Measurements from ENCODE around the gene ARHGAP45. TPM values are rescaled to one million over a fixed set of nuclear protein-coding genes. Genes with fewer than 3 reads are reported as not detected.
A peak's percentile ranks its signal among the peaks of the same experiment; 100 is the strongest.

Gene ARHGAP45
- total and polyA plus RNA-seq, 9 of the 15 experiments (the other 6 are each of a cell fraction or from before 2014, with no cell fraction given): 0.08 to 22.1 (median 4.2) TPM

- in situ Hi-C loops (cut with MboI): no loop called here
- ChIA-PET POLR2A (interaction anchor here (1.0 to 5.3 kb wide), 6 partner anchors 9 to 353 kb away, joined by 3 to 45 read pairs (median 6); partner anchors contain the start of genes GPX4 and POLR2E), CTCF (ENCODE audit: low intra/inter-chr PET ratio) (no interaction called here)
- Histone ChIP-seq H2AFZ (ENCODE audit: low read depth, low read length) (no peak overlapping the region), H3K4me2 (ENCODE audit: insufficient read depth, low read length) (no peak overlapping the region), H3K27ac (ENCODE audit: extremely low read depth, low read depth, low read length) (no peak overlapping the region), H3K79me2 (ENCODE audit: control insufficient read depth, insufficient read depth, low read length) (no peaks in the 10 kb centered on the region), H3K9me1 (ENCODE audit: control insufficient read depth, insufficient read depth, low read length) (peaks cover 3% of the 10 kb centered on the region), H3K4me1 (replicated peaks in 1 of 2; ENCODE audit: control insufficient read depth in 2 of 2, insufficient read depth in 2 of 2, low read length in 2 of 2) (peaks cover 6 to 83% of the 10 kb centered on the region in 2 experiments), H3K9ac (ENCODE audit: insufficient read depth in 1 of 2, low read depth in 2 of 2, low read length in 2 of 2) (no peak overlapping the region), H3K9me3 (replicated peaks; ENCODE audit: control insufficient read depth, insufficient read depth, low read depth, low read length) (no peaks in the 10 kb centered on the region), H3K27me3 (ENCODE audit: control insufficient read depth in 2 of 2, insufficient read depth in 2 of 2, low read length in 2 of 2) (no peaks in the 10 kb centered on the region), H3K36me3 (ENCODE audit: control insufficient read depth, insufficient read depth, low read length) (peaks cover 51% of the 10 kb centered on the region; the same call in 2 of the 3 replicates), H4K20me1 (replicated peaks; ENCODE audit: control insufficient read depth, insufficient read depth, low read length) (no peaks in the 10 kb centered on the region), H3K4me3 (no peak overlapping the region)
- WGBS (ENCODE audit: insufficient coverage, low coverage, missing lambda C conversion rate): 90% methylated on average over 42 of the region's 43 CpGs
- ATAC-seq: no peak
- no peak for FAIRE-seq
- no TSS peak for BruUV-seq (replicated peaks)
- no peak for DNase-seq (ENCODE audit: extremely low read depth in 1 of 4, low spot score in 3 of 4)
- intact Hi-C loops (cut with micrococcal nuclease): loop anchor here (5.0 kb wide), 1 partner anchor 42 kb away; the partner anchor contains the start of gene ABCA7
- TF ChIP-seq TFAP4 (CRISPR knock-in tag; IDR thresholded peaks at IDR 0.05; ENCODE audit: borderline replicate concordance) (0 out of 2 replicates have a peak, but pooled peaks have one; percentile 15), ZBTB12 (CRISPR knock-in tag; IDR thresholded peaks at IDR 0.05) (no peak), ELK1 (CRISPR knock-in tag; IDR thresholded peaks at IDR 0.05) (no peak), RBM39 (optimal IDR thresholded peaks at IDR 0.05; ENCODE audit: low read depth, low read length) (no peak), ZNF76 (CRISPR knock-in tag; IDR thresholded peaks at IDR 0.05; ENCODE audit: borderline replicate concordance) (no peak), ZMIZ1 (IDR thresholded peaks at IDR 0.05; ENCODE audit: low read depth in 2 of 2, low read length in 2 of 2) (no peak), TCF7L2 (IDR thresholded peaks at IDR 0.05; ENCODE audit: low read depth, low read length) (no peak), TARDBP (IDR thresholded peaks at IDR 0.05) (no peak), SNRNP70 (optimal IDR thresholded peaks at IDR 0.05; ENCODE audit: low read depth, low read length) (no peak), ZNF274 (IDR thresholded peaks at IDR 0.05; ENCODE audit: borderline replicate concordance, low read depth, low read length) (no peak), RBFOX2 (IDR thresholded peaks at IDR 0.05; ENCODE audit: low read depth, low read length) (0 out of 2 replicates have a peak, but pooled peaks have one; percentile 38), RB1 (IDR thresholded peaks at IDR 0.05; ENCODE audit: low read depth) (no peak), ZNF583 (CRISPR knock-in tag; IDR thresholded peaks at IDR 0.05) (no peak)
Observed at GRCh38 chr19:1084024-1084868, 17.3 kb downstream of the ARHGAP45 start.
